Measurements from ENCODE around the gene EPHA5.

DNA sequence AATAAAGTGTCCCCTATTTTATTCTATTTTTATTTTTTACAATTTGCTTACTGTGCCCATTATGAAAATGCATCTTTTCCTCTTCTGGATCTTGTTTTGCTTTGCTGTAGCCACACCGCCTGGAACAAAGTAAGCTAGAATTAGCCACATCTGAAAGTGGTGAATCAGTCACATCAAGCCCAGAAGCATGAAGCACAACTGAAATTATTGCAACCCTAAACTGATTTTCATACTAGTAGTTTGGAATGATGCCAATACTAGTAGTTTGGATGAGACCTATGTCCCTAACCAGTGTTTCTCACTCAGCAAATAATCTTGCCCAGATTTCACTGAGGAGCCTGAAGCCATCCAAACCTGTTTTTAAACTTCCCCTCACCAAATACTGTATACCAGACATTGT is 303.0 kb downstream of the EPHA5 start:
- TF ChIP-seq POLR2A (IDR thresholded peaks at IDR 0.05) (no peak), EP300 (IDR thresholded peaks at IDR 0.05) (no peak)
- TF ChIP-seq, protein P1, sequence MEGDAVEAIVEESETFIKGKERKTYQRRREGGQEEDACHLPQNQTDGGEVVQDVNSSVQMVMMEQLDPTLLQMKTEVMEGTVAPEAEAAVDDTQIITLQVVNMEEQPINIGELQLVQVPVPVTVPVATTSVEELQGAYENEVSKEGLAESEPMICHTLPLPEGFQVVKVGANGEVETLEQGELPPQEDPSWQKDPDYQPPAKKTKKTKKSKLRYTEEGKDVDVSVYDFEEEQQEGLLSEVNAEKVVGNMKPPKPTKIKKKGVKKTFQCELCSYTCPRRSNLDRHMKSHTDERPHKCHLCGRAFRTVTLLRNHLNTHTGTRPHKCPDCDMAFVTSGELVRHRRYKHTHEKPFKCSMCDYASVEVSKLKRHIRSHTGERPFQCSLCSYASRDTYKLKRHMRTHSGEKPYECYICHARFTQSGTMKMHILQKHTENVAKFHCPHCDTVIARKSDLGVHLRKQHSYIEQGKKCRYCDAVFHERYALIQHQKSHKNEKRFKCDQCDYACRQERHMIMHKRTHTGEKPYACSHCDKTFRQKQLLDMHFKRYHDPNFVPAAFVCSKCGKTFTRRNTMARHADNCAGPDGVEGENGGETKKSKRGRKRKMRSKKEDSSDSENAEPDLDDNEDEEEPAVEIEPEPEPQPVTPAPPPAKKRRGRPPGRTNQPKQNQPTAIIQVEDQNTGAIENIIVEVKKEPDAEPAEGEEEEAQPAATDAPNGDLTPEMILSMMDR (IDR thresholded peaks at IDR 0.05) = no peak
